HG03354 (cell line): ENCODE results near the gene SIVA1.
"Not testable (repeated sequence)": the region's sequence is repeated elsewhere in the genome, so short reads cannot be mapped to it uniquely, and the experiment has no call there.

Experiments
- ATAC-seq: cut with Tn5 transposase; IDR thresholded peaks from one replicate; pipeline ENCODE4 v1.9.1; 2021; ENCODE audit warnings: mild to moderate bottlenecking; ENCODE audit not compliant: unreplicated experiment, poor library complexity, severe bottlenecking

The SIVA1 gene

DNA sequence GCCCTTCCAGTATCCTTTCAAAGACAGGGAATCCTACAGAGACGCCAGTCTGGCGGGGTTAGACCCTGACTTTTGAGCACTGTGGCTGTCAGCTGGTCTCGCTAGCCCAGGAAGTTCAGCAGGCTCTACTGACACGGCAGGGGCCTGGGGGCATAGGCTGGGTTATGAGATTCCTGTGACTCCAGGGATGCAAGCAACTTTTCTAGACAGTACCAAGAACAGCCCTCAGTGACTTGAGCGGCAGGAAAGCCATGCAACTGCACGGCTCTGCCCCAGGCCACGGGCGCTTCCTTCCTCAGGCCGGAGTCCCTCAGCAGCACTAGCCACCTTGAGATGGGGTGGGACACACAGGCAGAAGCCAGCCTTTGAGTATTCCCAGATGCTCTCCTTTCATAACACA, 5.1 kb upstream of the SIVA1 start:
- no peak for ATAC-seq

DNA sequence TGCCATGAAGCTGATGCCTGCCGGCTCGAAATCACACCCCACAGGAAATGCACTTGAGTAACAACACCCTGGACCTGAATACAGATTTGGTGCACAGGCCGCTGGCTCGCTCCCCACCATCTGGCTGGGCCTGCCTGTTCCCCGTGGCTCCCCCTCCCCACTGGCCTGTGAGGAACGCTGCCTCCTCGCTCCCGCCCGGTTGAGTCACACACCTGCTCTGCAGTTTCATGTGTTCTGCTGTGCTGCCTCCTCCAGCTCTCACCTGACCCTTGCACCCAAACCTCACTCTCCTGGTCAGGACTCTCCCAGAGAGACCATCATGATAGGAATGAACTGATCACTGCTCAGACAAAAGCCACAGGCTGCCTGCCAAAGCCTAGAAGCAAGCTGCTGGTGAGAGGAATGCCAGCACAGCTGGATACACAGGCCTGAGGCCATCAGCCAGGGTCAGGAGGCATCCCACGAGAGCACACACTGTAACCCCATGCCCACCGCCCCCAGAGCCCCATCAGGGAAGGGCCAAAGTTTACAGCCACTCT, 3.8 kb upstream of the SIVA1 start:
- ATAC-seq = no peak

DNA sequence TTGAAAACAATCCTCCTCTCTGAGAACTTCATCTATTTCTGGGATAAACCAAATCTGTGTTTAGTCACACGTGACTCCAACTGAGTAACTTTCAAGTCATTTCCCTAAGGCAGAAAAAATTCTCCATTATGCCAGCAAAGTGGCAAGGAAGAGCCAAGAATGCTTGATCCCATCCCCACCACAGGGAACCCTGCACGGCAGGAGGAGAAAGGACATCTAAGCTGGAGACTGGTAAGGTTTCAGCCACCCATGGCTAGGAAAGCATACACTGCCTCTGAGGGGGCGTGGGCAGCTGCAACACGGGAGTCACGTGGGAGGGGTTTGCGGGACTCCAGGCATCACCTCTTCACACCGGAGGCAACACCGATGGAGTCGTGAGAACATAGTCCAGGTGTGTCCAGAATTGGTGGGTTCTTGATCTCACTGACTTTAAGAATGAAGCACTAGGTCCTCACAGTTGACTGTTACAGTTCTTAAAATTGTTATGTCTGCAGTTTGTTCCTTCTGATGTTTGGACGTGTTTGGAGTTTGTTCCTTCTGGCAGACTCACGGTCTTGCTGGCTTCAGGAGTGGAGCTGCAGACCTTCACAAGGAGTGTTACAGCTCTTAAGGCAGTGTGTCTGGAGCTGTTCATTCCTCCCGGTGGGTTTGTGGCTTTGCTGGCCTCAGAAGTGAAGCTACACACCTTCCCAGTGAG, 2.7 kb upstream of the SIVA1 start:
- ATAC-seq = no peak

DNA sequence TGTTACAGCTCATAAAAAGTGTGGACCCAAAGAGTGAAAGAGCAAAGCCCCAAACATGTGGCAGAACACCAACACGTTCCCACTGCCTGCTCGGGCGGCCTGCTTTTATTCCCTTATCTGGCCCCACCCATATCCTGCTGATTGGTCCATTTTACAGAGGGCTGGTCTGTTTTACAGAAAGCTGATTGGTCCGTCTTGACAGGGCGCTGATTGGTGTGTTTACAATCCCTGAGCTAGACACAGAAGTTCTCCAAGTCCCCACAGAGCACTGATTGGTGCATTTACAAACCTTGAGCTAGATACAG, 2.2 kb upstream of the SIVA1 start:
- ATAC-seq = not testable (repeated sequence)

DNA sequence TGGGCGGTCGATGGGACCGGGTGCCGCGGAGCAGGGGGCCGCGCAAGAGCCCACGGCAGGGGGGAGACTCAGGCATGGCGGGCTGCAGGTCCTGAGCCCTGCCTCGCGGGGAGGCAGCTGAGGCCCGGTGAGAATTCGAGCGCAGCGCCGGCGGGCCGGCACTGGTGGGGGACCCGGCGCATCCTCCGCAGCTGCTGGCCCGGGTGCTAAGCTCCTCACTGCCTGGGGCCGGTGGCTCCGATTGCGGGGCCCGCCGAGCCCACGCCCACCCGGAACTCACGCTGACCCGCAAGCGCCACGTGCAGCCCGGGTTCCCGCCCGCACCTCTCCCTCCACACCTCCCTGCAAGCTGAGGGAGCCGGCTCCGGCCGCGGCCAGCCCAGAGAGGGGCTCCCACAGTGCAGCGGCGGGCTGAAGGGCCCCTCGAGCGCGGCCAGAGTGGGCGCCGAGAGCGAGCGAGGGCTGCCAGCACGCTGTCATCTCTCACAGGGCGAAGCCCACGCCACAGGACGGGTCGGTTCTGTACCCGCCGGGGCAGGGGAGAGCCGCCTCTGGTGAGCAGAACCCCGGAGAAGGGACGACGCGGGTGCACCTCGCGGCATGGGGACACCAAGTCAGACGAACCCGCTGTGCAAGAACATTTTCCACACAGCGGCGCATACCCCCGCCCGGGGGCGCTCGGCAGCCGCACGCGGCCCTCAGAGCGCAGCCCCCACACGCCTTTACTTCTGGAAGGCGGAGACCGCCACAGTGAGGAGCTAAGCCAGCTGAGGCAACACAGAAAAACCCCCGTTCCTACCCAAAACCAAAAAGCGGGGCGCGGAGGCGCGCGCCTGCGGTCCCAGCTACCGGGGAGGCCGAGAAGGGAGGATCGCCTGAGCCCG, 1.2 kb upstream of the SIVA1 start:
- no peak for ATAC-seq

DNA sequence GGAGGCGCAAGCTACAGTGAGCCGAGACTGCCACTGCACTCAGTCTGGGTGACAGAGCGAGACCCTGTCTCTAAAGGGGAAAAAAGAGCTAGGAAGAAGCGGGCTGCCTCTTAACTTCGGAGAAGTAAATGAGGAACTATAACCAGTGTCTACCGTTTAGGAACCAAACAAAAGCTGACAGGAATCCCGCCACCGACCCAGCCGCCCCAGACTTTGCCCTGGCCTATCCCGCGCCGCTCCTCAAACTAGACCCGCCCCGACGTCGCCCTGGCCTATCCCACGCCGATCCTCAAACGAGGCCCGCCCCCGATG, 568 bp upstream of the SIVA1 start:
- ATAC-seq = peak; percentile 85

DNA sequence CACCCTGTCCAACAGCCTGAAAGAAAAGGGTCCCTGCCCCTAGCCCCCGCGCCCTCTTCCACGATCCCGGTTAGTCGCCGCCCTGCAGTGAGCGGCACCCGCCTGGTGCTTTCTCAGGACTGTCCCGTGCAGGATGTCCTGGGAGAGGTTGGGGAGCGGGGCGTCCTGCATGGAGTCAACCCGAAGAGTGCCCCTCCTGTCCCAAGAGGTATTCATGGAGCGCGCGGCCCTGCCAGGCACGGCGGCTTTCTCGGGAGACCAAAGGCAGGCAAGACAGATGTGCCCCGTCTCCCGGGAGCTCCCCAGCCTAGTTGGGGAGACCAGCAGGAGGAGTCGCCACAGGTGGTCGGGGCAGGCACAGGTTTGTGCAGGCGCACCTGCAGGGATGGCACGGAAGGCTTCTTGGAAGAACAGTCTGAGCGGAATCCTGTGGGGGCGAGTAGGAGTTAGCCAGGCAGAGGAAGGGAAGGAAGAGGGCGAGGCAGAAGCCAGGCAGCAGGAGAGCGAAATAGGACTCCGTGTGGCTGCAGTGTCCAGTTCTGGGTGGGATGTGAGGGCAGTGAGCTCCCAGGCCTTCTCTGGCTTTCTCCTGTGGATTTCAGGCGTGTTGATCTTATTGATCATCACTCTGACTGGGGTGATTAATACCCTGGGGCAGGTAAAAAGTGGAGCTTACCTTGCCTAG, 723 bp downstream of the SIVA1 start:
- no peak for ATAC-seq

DNA sequence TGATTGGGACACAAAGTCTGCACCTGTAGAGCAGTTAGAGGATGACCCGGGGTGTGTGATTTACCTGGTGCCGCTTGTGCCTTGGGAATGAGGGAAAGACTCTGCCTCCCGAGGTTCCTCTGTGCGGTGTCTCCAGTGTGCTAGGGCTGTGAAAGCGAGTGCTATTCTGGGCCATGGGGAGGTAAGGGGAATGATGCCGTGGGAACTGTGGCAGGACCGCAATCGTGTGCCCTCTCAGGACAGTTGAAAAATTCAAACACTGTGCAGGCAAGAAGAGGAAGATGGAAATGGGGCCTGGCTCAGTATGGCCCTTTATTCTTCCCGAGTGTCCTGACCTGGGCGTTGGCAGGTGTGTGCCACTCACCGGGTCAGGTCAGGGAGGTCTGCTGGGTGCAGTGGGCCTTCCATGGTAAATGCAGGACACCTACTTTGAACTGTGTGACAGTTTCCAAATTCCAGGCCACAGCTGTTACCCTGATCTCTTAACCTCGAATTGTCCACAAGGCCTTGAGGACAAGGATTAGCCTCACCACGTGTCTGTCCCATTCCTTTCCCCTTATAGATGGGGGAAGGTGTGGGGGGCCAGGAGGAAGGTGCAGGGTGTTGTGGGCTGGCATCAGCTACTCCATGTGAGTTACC, 1.4 kb downstream of the SIVA1 start:
- ATAC-seq = no peak

DNA sequence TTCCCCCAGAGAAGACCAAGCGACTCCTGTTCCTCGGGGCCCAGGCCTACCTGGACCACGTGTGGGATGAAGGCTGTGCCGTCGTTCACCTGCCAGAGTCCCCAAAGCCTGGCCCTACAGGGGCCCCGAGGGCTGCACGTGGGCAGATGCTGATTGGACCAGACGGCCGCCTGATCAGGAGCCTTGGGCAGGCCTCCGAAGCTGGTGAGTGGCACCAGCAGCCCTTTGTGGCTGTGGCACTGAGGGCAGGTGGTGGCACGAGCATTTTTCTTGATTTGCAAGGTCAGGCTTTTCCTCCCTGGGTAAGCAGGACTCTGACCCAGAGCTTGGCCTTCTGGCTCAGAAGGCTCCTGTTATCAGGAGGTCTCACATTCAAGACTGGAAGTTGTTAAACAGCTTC, 2.7 kb downstream of the SIVA1 start:
- ATAC-seq = no peak

DNA sequence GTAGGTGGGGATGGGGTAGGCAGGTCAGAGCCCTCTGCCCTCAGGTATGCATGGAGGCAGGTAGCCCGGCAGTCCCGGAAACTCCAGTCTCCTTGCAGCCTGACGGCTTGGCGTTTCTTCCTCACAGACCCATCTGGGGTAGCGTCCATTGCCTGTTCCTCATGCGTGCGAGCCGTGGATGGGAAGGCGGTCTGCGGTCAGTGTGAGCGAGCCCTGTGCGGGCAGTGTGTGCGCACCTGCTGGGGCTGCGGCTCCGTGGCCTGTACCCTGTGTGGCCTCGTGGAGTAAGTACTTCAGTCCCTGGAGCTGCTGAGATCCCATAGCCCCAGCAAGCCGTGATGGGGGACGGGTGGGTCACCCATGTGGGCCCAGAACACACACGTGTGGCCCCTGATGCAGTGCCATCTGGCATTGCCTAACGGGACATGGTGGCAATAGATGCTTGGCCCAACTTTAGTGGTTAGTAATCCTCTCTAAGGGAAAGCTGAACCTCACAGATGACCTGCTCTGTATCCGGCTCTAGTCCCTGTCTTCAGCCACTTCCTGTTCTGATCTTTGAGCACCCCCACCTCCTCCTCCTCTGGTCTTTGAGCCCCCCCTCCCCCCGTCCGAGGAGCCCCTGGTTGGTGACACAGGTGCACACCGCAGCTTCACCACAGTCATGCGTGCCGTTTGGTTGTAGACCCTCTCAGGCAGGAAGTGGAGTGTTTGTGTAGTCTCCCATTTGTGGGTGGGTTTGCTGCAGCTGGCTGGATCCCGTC, 3.7 kb downstream of the SIVA1 start:
- no peak for ATAC-seq

DNA sequence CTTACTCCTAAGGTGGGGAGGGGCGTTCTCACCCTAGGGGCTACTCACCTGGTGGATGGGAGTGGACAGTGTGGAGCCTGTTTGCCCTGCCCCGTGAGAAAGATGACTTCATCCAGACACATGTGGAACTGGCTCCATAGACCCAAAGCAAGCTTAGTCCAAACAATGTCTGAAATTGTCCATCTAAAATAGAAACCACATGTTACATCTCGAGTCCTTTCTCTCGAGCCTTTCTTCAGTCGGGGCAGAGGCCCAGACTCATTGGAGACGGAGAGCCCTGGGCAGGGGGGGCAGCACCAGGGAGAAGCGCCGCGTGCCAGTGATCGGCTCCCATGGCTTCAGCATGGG, 4.3 kb downstream of the SIVA1 start:
- no peak for ATAC-seq

DNA sequence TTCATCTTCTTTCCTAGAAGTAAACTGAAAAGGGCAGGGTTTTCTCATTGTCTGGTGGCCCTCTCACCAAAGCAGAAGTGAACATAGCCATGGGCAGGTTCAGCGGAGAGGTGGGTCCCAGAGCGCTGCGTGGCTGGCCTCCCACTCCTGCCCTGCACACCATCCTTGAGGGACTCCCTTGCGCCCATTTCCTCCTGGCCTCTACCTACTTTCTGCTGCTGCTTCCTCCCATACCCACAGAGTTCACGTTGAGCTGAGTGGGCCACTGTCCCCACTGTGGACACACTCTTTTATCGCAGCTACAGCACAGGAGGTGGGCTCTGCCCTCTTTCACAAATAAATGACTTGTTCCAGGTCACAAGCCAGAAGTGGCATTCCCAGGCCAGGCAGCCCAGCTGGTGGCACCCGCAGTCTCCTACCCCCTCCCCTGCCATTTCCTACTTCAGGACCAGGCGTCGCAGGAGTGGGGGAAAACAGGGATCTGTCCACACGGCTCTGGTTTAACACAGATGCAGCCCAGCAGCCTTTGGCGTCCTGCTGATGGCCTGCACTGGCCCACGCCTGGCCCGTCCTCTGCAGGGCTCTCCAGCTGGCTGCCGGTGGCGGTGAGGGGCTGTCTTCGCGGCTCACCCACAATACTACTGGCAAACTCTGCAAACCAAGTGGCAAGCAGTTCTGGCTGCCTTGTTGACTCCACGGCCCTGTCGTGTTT, 4.9 kb downstream of the SIVA1 start:
- ATAC-seq = no peak

DNA sequence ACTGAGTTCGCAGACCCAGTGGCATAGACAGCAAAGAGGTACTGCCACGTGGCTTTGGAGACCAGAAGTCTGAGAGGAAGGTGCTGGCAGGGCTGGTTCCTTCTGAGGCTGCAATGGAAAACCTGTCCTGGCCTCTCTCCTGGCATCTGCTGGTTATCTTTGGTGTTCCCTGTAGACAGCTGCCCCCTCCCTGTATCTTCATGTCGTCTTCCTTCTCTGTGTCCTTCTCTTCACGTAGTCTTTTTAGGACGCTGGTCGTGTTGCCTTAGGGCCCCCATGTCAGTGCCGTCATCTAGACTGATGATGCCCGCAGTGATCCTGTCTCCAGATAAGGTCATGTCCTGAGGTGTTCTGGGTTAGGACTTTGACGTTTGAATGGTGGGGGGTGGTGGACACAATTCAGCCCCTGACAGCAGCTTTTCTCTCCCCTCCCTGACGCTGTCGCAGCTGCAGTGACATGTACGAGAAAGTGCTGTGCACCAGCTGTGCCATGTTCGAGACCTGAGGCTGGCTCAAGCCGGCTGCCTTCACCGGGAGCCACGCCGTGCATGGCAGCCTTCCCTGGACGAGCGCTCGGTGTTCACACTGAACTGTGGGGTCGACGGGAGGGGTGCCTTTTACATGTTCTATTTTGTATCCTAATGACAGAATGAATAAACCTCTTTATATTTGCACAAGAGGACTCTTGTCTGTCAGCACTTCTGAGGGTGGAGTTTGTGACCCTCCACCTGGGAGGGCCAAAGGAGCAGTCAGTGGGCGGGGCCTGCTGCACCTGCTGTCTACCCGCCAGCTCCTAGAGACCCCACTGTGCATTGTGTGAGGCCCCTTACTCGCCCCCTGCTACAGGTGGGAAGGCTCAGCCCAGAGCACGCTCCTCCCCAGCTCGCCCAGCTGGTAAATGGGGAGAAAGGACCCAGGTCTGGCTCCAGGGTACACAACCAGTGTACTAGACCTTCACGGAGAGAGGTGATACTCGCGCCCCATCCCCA, 6.3 kb downstream of the SIVA1 start:
- ATAC-seq = no peak

DNA sequence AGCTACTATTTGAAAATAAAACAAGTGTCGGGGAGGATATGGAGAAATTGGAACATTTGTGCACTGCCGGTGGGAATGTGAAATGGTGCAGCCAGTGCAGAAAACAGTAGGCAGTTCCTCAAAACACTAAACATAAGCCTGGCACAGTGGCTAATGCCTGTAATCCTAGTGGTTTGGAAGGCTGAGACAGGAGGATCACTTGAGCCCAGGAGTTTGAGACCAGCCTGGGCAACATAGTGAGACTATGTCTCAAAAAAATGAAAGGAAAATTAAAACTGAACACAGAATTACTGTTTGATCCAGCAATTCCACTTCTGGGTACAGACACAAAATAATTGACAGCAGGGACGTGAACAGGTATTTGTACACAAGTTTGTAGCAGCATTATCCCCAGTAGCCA, 12.6 kb downstream of the SIVA1 start:
- no peak for ATAC-seq

DNA sequence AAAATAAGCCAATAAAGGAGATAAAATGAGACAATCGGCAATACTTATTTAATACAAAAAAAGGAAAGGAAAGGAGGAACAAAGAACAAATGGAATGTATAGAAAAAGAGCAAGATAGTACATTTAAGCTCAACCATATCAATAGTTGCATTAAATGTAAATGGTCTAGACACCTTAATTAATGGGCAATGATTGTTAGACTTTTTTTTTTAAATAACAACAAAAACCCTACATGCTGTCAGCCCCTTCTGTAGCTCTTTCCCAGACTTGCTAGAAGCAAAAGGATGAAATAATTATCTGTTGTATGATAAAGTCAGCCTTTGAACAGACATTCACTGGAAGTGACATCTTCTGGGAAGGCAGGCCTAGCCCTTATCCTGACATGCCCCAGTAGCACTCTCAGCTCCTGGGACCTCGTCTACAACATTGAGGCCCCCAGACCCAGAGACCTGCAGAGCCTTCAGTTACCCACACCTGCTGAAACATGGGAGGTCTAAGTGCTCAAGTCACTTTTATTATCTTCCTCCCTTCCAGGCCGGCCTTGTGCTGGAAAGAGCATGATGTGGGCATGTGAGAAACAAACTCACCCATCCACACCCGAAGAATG, 13.4 kb downstream of the SIVA1 start:
- ATAC-seq = no peak

DNA sequence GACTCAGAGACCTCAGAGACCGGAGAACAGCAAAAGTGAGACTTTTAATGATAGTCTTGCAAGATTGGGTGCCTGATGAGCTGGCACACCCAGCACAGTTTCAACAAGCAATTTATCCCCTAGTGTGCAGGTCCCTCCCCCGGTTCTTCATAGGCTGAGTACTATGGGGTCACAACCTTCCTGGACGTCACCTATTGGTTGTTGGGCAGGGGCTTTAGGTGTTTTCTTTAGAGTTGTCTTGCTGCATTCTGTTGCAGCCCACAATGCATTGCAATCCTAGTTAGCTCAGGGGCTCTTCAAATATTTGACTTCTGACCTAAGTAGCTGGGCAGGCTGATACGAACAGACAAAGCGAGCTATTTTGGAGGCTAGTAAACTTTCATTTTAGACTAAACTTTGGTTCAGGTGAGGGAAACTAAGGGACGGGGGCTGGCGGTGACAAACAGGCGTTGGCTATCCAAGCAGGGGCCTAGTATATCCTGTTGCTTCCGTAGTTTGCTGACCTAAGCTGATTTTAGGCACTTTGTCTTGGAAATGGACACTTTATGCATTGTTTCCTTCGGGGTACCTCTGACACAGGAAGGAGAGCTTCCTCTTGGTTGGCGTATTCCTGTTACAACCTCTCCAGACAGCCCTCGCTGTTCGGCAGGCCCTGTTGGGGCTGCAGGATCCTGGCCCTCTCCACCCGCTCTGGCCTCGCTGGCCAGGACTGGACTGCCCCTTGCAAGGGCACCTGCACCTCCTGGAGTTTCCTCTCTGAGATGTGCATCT, 14.1 kb downstream of the SIVA1 start:
- no peak for ATAC-seq

DNA sequence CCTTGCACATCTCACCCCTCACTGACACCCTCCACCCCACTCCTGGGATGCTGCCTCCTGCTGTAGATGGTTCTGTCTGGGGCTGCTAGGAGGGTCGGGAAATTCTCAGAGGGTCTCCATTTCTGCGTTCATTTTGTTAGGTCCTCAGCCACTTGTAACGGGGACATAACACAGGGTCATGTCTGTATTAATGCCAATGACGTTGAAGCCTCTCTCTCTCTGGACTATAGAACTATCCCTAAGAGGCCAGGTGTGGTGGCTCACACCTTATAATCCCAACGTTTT, 14.6 kb downstream of the SIVA1 start:
- no peak for ATAC-seq
